Colonic mucosa (tissue), 4 donors: ENCODE data around the gene ZNF774. TPM values are rescaled to one million over a fixed set of nuclear protein-coding genes. Genes with fewer than 3 reads are reported as not detected.

Source experiments
- DNase-seq: peaks from one replicate; pipeline ENCODE4 v3.0.0-alpha.2; 2020
- H3K27ac ChIP-seq: fragments of 200-600 bp; one replicate; pipeline ENCODE4 v1.8.0; 2021
- H3K27me3 ChIP-seq: fragments of 200-600 bp; one replicate; pipeline ENCODE4 v1.8.0; 2021
- H3K36me3 ChIP-seq: fragments of 200-600 bp; one replicate; pipeline ENCODE4 v1.8.0; 2021
- H3K4me1 ChIP-seq: fragments of 200-600 bp; one replicate; pipeline ENCODE4 v1.8.0; 2021; ENCODE audit warnings: mild to moderate bottlenecking
- H3K4me3 ChIP-seq: fragments of 200-600 bp; one replicate; pipeline ENCODE4 v1.8.0; 2021
- H3K9ac ChIP-seq, 2 donors: one replicate each; pipeline ENCODE4 v1.7.0; 2013; ENCODE audit warnings: control low read depth in 2 of 2, low read depth in 2 of 2, low read length in 2 of 2
- H3K9me3 ChIP-seq: fragments of 200-600 bp; one replicate; pipeline ENCODE4 v1.8.0; 2021
- CTCF ChIP-seq: fragments of 200-600 bp; IDR thresholded peaks from one replicate; pipeline ENCODE4 v1.8.0; 2022; ENCODE audit warnings: antibody characterized with exemption, mild to moderate bottlenecking
- intact Hi-C: fragments of 100-400 bp; cut with DNase I; formaldehyde crosslinking; loops from one replicate; pipeline ENCODE4 v1.14.1; 2022
- total RNA-seq, 2 donors: library from RNA; stranded (reverse); fragmentation: NEBNext Ultra II Directional in 1 of 2; extraction: Animal tissue kit (Norgen Biotek cat#: 25700) in 1 of 2; gene quantifications; one replicate each; pipeline ENCODE4 v1.2.1, GENCODE V29; 2021
- donor health status: healthy.
- donor health status: DM: no; HTN: no; CAD: no.
- donor health status: DM: no; HTN: no; CAD: no.

The ZNF774 gene
- total RNA-seq, 2 donors from 2014 or later = 13.7 to 13.9 TPM

- Histone ChIP-seq H3K36me3 (no peaks in the 10 kb centered on the region), H3K27ac (no peak overlapping the region), H3K4me1 (no peaks in the 10 kb centered on the region), H3K4me3 (no peak overlapping the region), H3K9ac (no peak overlapping the region), H3K9me3 (no peaks in the 10 kb centered on the region), H3K27me3 (no peaks in the 10 kb centered on the region)
- no peak for DNase-seq
- intact Hi-C loops = loop anchor here (5.0 kb wide), 1 partner anchor 160 kb away; no protein-coding TSS in a partner anchor
- no peak for TF ChIP-seq CTCF
These were observed 29.5 kb upstream of the ZNF774 start for GRCh38 chr15:90322538-90322937.

GRCh38 chr15:90325726-90326125, 26.4 kb upstream of the ZNF774 start:
- no peaks in the 10 kb centered on the region for H3K36me3 ChIP-seq

GRCh38 chr15:90326441-90326840, 25.6 kb upstream of the ZNF774 start:
- TF ChIP-seq CTCF = no peak
- DNase-seq = peak; percentile 11
- H3K9ac ChIP-seq = no peak overlapping the region
- no peaks in the 10 kb centered on the region for H3K4me1 ChIP-seq
- no peak overlapping the region for H3K4me3 ChIP-seq
- H3K36me3 ChIP-seq = no peaks in the 10 kb centered on the region
- no peak overlapping the region for H3K27ac ChIP-seq
- no peaks in the 10 kb centered on the region for H3K9me3 ChIP-seq
- H3K27me3 ChIP-seq = no peaks in the 10 kb centered on the region
- intact Hi-C loops = loop anchor here (5.0 kb wide), 1 partner anchor 51 kb away; no protein-coding TSS in a partner anchor

More at GRCh38 chr15:90325726-90326125, 26.4 kb upstream of the ZNF774 start:
- peak; percentile 6 for DNase-seq
- H3K9me3 ChIP-seq = no peaks in the 10 kb centered on the region
- no peaks in the 10 kb centered on the region for H3K27me3 ChIP-seq
- H3K4me1 ChIP-seq = no peaks in the 10 kb centered on the region
- H3K27ac ChIP-seq = no peak overlapping the region
- TF ChIP-seq CTCF = no peak
- no peak overlapping the region for H3K9ac ChIP-seq
- intact Hi-C loops = loop anchor here (5.0 kb wide), 1 partner anchor 52 kb away; no protein-coding TSS in a partner anchor
- no peak overlapping the region for H3K4me3 ChIP-seq

GRCh38 chr15:90327311-90327710, 24.8 kb upstream of the ZNF774 start:
- no peaks in the 10 kb centered on the region for H3K36me3 ChIP-seq
- H3K27ac ChIP-seq = no peak overlapping the region
- H3K4me1 ChIP-seq = no peaks in the 10 kb centered on the region
- intact Hi-C loops = loop anchor here (5.0 kb wide), 1 partner anchor 50 kb away; no protein-coding TSS in a partner anchor
- DNase-seq = peak; percentile 1
- no peak for TF ChIP-seq CTCF
- H3K27me3 ChIP-seq = no peaks in the 10 kb centered on the region
- no peak overlapping the region for H3K9ac ChIP-seq
- H3K9me3 ChIP-seq = no peaks in the 10 kb centered on the region
- H3K4me3 ChIP-seq = no peak overlapping the region

- Histone ChIP-seq H3K27me3 (no peaks in the 10 kb centered on the region), H3K36me3 (no peaks in the 10 kb centered on the region), H3K4me1 (no peaks in the 10 kb centered on the region), H3K4me3 (no peak overlapping the region), H3K27ac (peak overlapping the region; percentile 57), H3K9me3 (no peaks in the 10 kb centered on the region), H3K9ac (no peak overlapping the region)
- intact Hi-C loops = no loop called here
- peak; percentile 40 for DNase-seq
- TF ChIP-seq CTCF = no peak
These were observed 17.8 kb upstream of the ZNF774 start for GRCh38 chr15:90334304-90334731.
